NOMO-1 treated with dmso at 0.1 percent for 144 hours (cell line): ENCODE data around the gene CLEC4C.

Experiments used
- DNase-seq: peaks from one replicate; lab custom pipeline; 2025; ENCODE audit not compliant: unreplicated experiment; lab: John Stamatoyannopoulos, UW

CLEC4C gene

DNA sequence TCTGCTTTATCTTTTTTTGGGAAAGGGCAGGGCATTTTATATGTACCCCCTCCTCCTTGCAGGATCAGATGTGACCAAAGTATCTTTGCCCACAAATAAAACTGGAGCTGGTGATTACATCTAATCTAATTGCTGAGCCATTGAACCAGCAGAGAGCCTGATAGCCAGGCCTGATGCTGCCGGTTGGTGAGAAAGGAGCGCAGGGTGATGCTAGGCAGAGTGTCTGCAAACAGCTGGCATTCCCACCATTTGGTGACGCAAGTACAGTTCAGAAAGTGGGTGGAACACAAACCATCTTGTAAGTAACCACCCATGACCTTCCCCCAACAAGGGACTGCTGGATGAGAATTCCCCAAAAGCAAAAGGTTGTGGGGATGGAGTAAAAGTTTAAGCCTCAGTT lies 23.2 kb downstream of the CLEC4C start:
- DNase-seq, result no peak

DNA sequence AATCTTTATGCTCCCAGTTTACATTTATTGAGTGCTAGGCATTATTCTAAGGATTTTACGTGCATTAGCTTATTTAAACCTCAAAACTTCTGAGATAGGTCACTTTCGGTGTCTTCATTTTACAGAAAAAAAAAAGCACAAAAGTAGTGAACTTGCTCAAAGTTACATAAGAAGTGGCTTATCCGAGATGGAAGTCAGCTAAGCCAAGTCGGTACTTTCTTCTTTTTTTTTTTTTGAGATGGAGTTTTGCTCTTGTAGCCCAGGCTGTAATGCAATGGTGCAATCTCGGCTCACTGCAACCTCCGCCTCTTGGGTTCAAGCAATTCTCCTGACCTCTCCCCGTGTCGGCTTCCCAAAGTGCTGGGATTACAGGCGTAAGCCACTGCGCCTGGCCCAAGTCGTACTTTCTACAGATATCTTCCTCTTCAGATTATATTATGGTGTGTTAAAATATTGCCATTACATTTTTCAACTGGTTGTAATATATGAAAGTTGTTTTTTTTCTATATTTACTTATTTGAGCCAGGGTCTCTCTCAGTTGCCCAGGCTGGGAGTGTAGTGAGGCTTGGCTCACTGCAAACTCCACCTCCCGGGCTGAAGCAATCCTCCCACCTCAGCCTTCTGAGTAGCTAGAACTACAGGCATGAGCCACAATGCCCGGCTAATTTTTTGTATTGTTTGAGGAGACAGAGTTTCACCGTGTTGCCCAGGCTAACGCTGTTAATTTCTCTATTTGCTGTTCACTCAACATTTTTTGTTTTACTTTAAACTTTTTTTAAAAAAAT lies 27.0 kb downstream of the CLEC4C start:
- DNase-seq, result peak; percentile 22

DNA sequence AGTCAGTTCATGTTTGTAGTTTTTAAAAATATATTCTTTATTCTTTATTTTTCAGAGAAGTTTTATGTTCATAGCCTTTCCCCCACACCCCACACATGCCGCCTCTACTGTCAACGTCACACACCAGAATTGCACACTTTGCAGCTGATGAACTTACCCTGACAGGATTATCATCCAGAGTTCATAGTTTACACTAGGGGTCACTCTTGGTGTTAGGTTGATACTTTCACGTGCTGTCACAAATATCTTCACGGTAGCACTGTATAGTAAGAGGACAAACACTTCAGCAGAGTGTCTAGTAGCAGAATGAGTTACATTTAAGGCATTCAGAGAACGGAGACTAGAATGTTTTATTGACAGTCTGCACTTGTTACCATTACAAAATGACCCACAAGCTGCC lies 30.8 kb downstream of the CLEC4C start:
- peak; percentile 51 for DNase-seq

DNA sequence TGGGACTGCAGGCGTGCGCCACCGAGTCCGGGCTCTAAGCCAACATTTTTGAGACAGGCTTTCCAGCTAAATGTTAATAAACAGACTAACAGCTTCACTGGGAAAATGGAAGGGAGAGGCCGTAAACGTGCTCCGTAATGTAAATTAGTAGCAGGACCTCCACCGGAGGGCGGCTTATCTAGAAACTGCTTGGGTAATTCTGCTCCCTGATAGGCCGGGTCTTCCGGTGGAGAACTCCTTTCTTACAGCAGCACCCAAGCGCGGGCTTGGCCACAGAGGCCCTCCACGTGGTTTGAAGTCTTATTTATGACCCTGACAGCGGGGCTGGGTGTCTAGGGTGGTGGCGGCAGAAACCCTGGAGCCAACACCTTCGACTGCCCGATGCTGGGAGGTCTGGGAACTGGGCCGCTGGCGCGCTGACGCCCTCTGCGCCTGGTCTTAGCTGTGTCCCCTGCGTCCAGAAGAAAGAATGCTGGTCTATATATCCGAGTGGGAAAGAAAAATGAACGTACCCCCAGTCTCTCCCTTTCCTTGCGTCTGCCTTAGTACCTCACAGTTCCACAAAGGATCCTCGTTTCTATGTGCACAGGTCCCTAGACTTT lies 34.2 kb downstream of the CLEC4C start:
- no peak for DNase-seq

DNA sequence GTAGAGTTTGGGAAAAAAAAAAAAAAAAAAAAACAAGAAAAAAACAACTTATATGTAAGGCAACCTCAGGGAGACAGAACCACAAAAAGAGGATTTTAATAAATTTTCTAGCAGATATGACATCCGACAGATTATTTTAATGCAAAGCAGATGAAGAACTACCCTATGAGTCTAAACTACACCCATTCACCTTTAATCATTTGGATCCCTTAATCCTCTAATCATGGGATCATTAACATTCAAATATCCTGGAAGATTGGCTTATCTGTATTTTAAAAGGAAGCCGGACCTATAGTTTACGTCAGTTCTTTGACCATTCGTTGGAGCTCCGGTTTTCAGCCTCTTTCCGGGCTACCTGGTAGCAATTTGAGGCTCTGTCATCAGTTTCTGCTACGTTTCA lies 36.0 kb downstream of the CLEC4C start, which contains the start of gene DPPA3:
TSS of gene DPPA3 (plus strand) at position 301 of the 400 bp plus-strand sequence. CDS start 138 bp downstream, outside the sequence.
- no peak for DNase-seq

DNA sequence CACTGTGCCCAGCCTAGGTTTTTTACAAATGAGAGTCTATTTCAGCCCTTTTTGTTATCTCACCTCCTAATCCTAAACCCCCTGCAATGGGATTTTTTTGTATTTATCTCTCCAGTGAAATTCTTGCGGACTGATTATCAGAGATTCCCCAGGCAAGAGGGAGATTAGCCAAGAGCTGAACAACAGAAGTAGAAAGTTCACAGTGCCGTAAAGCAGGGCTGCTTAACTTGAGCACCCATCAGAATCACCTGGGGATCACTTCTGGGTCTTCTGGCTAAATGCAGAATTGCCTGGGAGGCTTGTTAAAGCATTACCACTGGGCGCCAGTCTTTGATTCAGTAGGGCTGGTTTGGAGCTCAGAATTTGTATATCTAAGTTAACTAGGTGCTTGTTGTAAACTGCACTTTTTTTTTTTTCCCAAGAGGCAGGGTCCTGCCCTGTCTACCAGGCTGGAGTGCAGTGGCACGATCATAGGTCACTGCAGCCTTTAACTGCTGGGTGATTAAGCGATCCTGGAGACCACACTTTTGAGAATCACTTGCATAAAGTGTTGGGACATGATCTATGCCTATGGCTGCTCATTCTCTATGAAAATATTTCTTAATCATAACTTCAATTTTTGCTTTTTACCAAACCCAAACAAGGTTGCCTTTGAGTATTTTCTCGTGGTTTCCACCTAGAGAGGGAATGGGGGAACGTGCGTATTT lies 37.1 kb downstream of the CLEC4C start:
- no peak for DNase-seq

DNA sequence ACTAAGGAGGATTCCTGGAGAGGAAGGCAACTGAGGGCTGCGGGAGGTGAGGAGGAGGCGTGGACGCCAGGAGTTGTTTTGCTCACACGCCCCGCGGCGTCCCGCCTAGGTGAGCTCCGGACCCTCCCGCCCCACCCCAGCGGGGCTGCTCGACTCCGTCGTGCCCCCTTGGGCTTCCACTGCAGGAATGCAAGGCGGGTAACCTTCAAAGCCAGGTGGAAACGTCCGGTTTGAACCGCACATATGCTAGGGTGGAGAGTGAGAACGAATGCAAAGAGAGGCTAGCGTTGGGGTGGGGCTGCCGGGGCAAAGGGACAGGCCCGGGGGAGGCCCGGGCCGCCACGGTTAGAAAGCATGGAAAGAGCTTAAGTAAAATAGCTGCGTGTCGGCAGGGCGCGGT lies 41.3 kb downstream of the CLEC4C start:
- DNase-seq, result no peak

DNA sequence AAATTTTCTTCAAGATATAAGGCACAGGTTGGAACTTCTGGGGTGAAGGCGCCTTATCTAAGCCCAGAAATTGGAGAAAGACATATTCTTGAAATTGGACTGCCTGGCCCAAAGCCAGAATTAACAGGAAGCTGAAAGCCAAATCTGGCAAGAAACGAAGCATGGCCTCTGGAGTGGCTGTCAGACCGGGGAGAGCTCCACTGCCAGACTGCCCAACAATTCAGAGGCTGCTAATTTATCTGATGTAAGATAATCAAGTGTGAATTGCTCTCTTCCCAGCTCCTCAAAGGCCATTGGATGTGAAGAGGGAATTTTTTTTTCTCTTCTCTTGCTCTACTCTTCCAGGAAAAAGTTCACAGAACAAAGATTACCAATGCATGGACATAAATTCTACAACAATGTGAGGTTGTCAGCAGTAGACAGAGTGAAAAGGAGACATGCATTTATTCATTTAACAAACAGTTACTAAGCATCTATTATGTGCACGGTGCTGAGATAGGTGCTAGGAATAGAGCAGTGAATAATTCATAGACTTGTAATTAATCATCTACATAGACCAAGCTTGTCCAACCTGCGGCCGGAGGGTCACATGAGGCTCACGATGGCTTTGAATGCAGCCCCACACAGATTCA lies 51.5 kb downstream of the CLEC4C start, which contains the start of gene GDF3:
TSS of gene GDF3 (minus strand) at position 210 of the 632 bp plus-strand sequence. CDS start at position 163, 47 bp downstream.
- no peak for DNase-seq

DNA sequence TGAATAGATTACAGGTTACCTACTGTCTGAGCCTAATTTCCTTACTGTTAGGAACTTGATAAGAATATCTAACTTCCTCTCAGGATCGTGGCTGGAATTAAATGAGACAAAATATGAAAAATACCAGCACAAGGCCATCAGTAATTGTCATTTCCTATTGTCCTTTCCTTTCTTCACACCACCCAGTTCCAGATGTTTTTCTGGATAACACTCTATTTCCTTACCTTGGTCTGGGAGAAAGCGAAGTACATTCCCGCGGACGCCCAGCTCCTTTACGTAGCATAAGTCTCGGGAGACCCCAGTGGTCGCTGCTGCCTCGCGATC lies 52.0 kb downstream of the CLEC4C start:
- DNase-seq, result no peak

DNA sequence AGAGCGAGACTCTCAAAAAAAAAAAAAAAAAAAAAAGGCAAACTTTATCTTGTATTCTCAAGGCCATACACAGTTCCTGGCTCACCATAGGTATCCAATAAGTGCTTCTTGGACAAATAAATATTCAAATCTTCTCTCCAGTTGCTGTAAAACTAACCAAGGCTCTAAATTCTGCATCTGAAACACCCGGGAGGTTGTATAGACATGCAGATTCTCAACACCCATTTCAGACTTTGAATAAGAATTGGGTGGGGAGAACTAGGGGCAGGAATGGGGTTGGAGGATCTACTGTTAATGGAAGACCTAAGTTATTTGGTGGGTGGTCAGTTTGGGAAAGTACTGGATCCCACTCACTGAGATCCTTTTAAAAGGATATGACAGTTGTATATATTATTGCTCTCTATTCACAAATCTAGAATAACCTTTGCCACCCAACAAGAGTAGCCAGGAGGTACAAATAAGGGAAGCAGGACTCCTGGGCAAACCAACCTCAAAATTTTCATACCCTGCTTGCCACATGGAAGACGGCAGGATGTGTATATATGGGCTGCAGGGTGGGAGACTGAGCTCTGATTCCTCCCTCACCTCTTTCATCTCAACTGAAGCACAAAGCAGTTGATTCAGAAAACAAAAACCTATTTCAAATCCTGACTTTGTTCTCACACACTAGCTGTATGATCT lies 52.5 kb downstream of the CLEC4C start:
- no peak for DNase-seq

DNA sequence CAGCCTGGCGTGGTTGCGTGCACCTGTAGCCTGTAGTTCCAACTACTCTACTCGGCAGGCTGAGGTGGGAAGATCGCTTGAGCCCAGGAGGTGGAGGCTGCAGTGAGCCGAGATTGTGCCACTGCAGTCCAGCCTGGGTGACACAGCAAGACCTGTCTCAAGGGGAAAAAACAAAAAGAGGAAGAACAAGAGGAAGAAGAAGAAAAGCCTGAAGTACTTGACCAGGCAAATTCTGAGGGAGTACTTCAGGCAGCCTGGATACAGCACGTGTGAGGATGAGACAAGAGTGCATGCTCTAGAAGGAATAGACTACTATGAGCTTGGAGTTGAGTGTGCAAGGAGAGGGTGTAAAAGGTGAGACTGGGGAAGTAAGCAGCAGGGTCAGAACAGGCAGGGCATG lies 53.4 kb downstream of the CLEC4C start:
- DNase-seq, result no peak

DNA sequence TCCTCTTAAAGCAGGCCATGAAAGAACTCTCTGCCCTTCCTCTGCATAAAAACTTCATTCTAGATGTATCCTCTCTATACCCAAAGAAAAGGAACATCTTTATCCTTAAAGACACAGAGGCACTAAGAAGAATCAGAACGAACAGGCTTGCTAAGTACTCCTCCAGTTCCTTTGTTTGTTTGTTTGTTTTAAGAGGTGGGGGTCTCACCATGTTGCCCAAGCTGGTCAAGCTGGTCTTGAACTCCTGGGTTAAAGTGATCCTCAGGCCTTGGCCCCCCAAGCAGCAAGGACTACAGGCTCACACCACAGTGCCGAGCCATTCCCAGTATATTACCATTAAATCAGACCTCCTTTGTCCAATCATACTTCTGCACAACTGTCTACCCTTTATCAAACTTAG lies 65.6 kb downstream of the CLEC4C start:
- DNase-seq, result no peak
